Pancreas (tissue), 10 donors: ENCODE data around the gene CMYA5. TPM values are rescaled to one million over a fixed set of nuclear protein-coding genes. Genes with fewer than 3 reads are reported as not detected.
"Not testable (repeated sequence)": the region's sequence is repeated elsewhere in the genome, so short reads cannot be mapped to it uniquely, and the experiment has no call there.

Experiments
- ATAC-seq, 4 donors: fragments of 200-7000 bp; cut with Tn5 transposase; one replicate each; pipeline versions ENCODE4 v1.8.0 to v1.9.1; 2020; ENCODE audit warnings: mild to moderate bottlenecking in 4 of 4, moderate library complexity in 4 of 4
- DNase-seq, 6 donors: peaks; one replicate each; pipeline ENCODE4 v3.0.0-alpha.2; 2020
- FAIRE-seq: peaks from 2 replicates; lab custom pipeline; 2012; peaks lifted over from hg19 to GRCh38; lab: Jason Lieb, UNC
- H3K27ac ChIP-seq, 4 donors: fragments of 200-600 bp; sonication (generic); 1 replicate in 3 of 4; 2 replicates in 1 of 4; pipeline versions ENCODE4 v1.5.0 to v1.8.0; 2020
- H3K27me3 ChIP-seq, 4 donors: fragments of 200-600 bp; one replicate each; pipeline ENCODE4 v1.8.0; 2021
- H3K36me3 ChIP-seq, 3 donors: fragments of 200-600 bp; sonication (generic) in 1 of 3; one replicate each; pipeline versions ENCODE4 v1.5.0 to v1.8.0; 2020 to 2021
- H3K4me1 ChIP-seq, 3 donors: fragments of 200-600 bp; one replicate each; pipeline ENCODE4 v1.8.0; 2021
- H3K4me3 ChIP-seq, 4 donors: fragments of 200-600 bp; sonication (generic) in 2 of 4; one replicate each; pipeline versions ENCODE4 v1.5.0 to v1.8.0; 2020 to 2021
- H3K9me3 ChIP-seq, 4 donors: fragments of 200-600 bp; one replicate each; pipeline ENCODE4 v1.8.0; 2021
- WGBS, 2 donors: extraction: QIAGEN DNeasy Blood & Tissue Kit; methylation state at CpG; one replicate each; pipeline ENCODE4 v1.1.7; 2013; 5-methylcytosine and 5-hydroxymethylcytosine counted together
- intact Hi-C, 3 donors: fragments of 100-400 bp; cut with DNase I; formaldehyde crosslinking; loops; one replicate each; pipeline versions ENCODE4 v1.11.1 to v1.14.2; 2022
- polyA plus RNA-seq, 2 donors: library from polyadenylated mRNA; stranded (reverse); fragments of 200-250 nt; gene quantifications; one replicate each; pipeline ENCODE4 v1.2.3, GENCODE V29; 2013
- total RNA-seq, 6 donors: library from RNA; stranded (reverse); fragmentation: NEBNext Ultra II Directional in 4 of 6; extraction: Animal tissue kit (Norgen Biotek cat#: 25700) in 4 of 6; gene quantifications; one replicate each; pipeline versions ENCODE4 v1.2.1 to v1.2.4, GENCODE V29; 2021 to 2023
- TF ChIP-seq, protein P1 (sequence below), 4 donors: fragments of 200-600 bp; sonication (generic) in 3 of 4; IDR thresholded peaks; one replicate each; pipeline versions ENCODE4 v1.5.0 to v1.8.0; 2021; ENCODE audit warnings: antibody characterized with exemption in 4 of 4
- donor health status: healthy with polysubstance abuse.
- donor health status: DM: no; HTN: no; CAD: no; lungs with moderate emphysema.
- donor health status: DM: no; HTN: no; CAD: no.
- donor health status: control.
- donor health status: control.
- donor health status: Bipolar disorder and iron deficiency.
- donor health status: DM: yes; HTN: yes; CAD: no.
- donor health status: DM: no; HTN: no; CAD: no.
- donor health status: DM: no; HTN: no; CAD: no.
- donor health status: DM: yes; HTN: yes; CAD: no.

Gene CMYA5
- total and polyA plus RNA-seq, 8 donors: 0.09 to 0.84 (median 0.39) TPM

DNA sequence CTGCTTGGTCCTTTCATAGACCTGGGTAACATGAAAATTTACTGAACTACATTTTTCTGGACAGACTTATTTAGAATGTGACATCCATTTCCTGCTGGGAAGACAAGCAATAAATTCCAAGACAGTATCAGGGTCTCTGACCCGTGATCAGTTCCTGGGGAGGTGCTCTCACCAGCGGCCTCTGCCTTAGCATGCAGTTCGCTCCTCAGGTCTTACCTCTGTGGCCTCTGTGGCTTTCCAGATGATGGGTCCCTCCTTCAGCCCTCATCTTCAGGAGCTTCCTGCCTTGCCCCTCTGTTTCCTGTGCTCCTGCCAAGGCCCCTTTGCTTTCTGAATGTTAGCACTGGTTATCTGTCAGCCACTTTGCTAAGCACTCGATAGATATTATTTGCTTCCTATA, 66.4 kb downstream of the CMYA5 start:
- TF ChIP-seq, protein P1, sequence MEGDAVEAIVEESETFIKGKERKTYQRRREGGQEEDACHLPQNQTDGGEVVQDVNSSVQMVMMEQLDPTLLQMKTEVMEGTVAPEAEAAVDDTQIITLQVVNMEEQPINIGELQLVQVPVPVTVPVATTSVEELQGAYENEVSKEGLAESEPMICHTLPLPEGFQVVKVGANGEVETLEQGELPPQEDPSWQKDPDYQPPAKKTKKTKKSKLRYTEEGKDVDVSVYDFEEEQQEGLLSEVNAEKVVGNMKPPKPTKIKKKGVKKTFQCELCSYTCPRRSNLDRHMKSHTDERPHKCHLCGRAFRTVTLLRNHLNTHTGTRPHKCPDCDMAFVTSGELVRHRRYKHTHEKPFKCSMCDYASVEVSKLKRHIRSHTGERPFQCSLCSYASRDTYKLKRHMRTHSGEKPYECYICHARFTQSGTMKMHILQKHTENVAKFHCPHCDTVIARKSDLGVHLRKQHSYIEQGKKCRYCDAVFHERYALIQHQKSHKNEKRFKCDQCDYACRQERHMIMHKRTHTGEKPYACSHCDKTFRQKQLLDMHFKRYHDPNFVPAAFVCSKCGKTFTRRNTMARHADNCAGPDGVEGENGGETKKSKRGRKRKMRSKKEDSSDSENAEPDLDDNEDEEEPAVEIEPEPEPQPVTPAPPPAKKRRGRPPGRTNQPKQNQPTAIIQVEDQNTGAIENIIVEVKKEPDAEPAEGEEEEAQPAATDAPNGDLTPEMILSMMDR (IDR thresholded peaks at IDR 0.05): no peak
- no peak for FAIRE-seq
- 83 to 88% methylated on average over 4 of the region's 4 CpGs for WGBS, 2 donors

DNA sequence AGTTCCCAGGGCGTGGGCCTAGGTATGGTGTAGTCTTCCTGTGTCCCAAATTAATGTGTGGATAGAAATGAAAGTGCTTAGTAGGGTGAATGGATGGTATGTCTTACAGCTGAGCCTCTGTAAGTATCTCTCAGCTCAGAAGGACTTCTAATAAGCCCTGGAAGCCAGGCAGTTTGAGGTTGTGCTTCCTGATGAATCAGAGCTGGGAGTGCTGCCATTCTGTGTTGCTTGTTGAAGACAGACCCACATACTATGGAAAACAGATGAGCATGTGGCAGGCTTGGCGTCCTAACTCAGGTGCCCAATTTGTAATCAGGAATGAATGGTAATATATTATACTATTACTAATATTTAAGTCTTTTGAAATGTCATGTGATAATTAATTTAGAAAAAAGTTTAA, 69.8 kb downstream of the CMYA5 start:
- FAIRE-seq (no peak), ATAC-seq (no peak), DNase-seq (no peak)
- Histone ChIP-seq H3K36me3 (no peaks in the 10 kb centered on the region), H3K27me3 (no peaks in the 10 kb centered on the region), H3K27ac (no peak overlapping the region), H3K4me1 (peaks cover 0 to 7% (median 0%) of the 10 kb centered on the region in 3 donors), H3K9me3 (no peaks in the 10 kb centered on the region), H3K4me3 (no peak overlapping the region)
- intact Hi-C loops: no loop called here
- TF ChIP-seq, protein P1 (IDR thresholded peaks at IDR 0.05): no peak
- 80% methylated on average over 2 of the region's 2 CpGs for WGBS, 2 donors

More for the DNA sequence above, 66.4 kb downstream of the CMYA5 start:
- DNase-seq: no peak
- Histone ChIP-seq H3K27ac (no peak overlapping the region), H3K36me3 (no peaks in the 10 kb centered on the region), H3K4me1 (peaks cover 0 to 7% (median 0%) of the 10 kb centered on the region in 3 donors), H3K4me3 (no peak overlapping the region), H3K9me3 (no peaks in the 10 kb centered on the region), H3K27me3 (no peaks in the 10 kb centered on the region)
- no peak for ATAC-seq
- intact Hi-C loops: no loop called here

DNA sequence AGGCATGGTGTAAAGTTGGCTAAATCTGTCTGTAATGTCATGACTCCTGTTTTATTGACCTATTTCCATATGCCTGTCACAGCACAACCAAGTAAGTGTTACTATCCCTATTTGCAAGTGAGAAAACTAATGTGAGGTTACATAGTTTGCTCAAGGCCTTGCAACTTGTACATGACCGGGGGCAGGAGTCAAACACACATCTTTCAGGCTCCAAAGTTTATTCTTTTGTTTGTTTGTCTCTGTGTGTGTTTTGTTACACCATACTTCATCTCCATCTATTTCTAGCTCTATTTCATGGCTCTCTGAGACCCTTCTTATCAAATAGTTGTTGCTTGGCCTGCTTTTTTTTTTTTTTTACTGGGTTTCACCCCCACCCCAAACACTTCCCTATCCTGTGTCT, 70.2 kb downstream of the CMYA5 start:
- H3K27ac ChIP-seq: no peak overlapping the region
- FAIRE-seq: no peak
- H3K4me3 ChIP-seq: no peak overlapping the region
- 95 to 98% methylated on average over 1 of the region's 1 CpG for whole genome bisulfite sequencing, 2 donors
- intact Hi-C loops: no loop called here
- no peaks in the 10 kb centered on the region for H3K9me3 ChIP-seq
- H3K36me3 ChIP-seq: no peaks in the 10 kb centered on the region
- peaks cover 0 to 5% (median 0%) of the 10 kb centered on the region in 3 donors for H3K4me1 ChIP-seq
- no peak for ATAC-seq
- no peaks in the 10 kb centered on the region for H3K27me3 ChIP-seq
- TF ChIP-seq, protein P1 (IDR thresholded peaks at IDR 0.05): no peak
- no peak for DNase-seq

DNA sequence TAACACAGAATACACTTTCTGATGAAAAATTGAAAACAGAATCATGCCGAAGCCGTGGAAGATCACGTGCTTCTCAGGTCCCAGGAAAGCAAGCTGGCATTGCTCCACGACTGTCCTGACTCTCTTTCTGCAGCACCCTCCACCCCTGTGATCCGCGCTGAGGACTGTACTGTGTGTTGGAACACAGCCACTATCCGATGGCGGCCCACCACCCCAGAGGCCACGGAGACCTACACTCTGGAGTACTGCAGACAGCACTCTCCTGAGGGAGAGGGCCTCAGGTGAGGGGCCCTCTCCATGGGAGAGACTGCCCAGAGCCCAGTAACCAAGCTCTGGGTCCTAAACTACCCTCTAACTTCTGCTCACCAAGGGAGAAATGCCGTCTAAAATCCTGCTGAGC, 73.3 kb downstream of the CMYA5 start:
- TF ChIP-seq, protein P1 (IDR thresholded peaks at IDR 0.05): no peak
- 79 to 82% methylated on average over 10 of the region's 10 CpGs for WGBS, 2 donors
- ATAC-seq: no peak
- no peaks in the 10 kb centered on the region for H3K36me3 ChIP-seq
- intact Hi-C loops: no loop called here
- no peaks in the 10 kb centered on the region for H3K4me1 ChIP-seq
- H3K4me3 ChIP-seq: no peak overlapping the region
- H3K27ac ChIP-seq: no peak overlapping the region
- DNase-seq: no peak
- H3K9me3 ChIP-seq: no peaks in the 10 kb centered on the region
- FAIRE-seq: no peak
- no peaks in the 10 kb centered on the region for H3K27me3 ChIP-seq

DNA sequence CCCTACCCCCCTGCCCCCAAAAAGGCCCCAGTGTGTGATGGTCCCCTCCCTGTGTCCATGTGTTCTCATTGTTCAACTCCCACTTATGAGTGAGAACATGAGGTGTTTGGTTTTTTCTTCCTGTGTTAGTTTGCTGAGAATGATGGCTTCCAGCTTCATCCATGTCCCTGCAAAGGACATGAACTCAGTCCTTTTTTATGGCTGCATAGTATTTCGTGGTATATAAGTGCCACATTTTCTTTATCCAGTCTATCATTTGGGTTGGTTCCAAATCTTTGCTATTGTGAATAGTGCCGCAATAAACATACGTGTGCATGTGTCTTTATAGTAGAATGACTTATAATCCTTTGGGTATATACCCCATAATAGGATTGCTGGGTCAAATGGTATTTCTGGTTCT, 74.5 kb downstream of the CMYA5 start:
- 82 to 92% methylated on average over 3 of the region's 3 CpGs for WGBS, 2 donors
- FAIRE-seq: not testable (repeated sequence)

More for the DNA sequence above, 74.5 kb downstream of the CMYA5 start:
- H3K4me3 ChIP-seq, DNase-seq, H3K4me1 ChIP-seq, ATAC-seq, H3K9me3 ChIP-seq, intact Hi-C loops, H3K36me3 ChIP-seq, H3K27me3 ChIP-seq, H3K27ac ChIP-seq: not testable (repeated sequence)
